ENCODE measurements around the gene TWNK.

TWNK gene

GRCh38 chr10:100998183-100998990 is 11.0 kb downstream of the TWNK start:
- DNase-seq: peak; percentile 81 to 87

GRCh38 chr10:100998991-100999741 is 11.8 kb downstream of the TWNK start:
- DNase-seq: peak; percentile 62 to 63

GRCh38 chr10:100999742-101000126 is 12.4 kb downstream of the TWNK start, which contains the start of gene LZTS2:
TSS of gene LZTS2 (plus strand) at chr10:100999808. CDS start at chr10:101002539, 2,731 bp downstream.
- no peak for DNase-seq

- no peak for DNase-seq
These were observed 13.0 kb downstream of the TWNK start for GRCh38 chr10:101000127-101000914.

GRCh38 chr10:101000915-101001658 is 13.7 kb downstream of the TWNK start:
- no peak for DNase-seq

GRCh38 chr10:101001659-101002035 is 14.3 kb downstream of the TWNK start:
- no peak for DNase-seq

GRCh38 chr10:101002456-101002855 is 15.1 kb downstream of the TWNK start:
- no peak for DNase-seq

- no peak for DNase-seq
These were observed 16.4 kb downstream of the TWNK start for GRCh38 chr10:101003639-101004206.

GRCh38 chr10:101005361-101005760 is 18.0 kb downstream of the TWNK start:
- DNase-seq: no peak

GRCh38 chr10:101005869-101006567 is 18.7 kb downstream of the TWNK start:
- no peak for DNase-seq

- DNase-seq: no peak
These were observed 19.3 kb downstream of the TWNK start for GRCh38 chr10:101006593-101007098.

GRCh38 chr10:101007099-101007711 is 19.9 kb downstream of the TWNK start:
- DNase-seq: no peak

- no peak for DNase-seq
These were observed 20.8 kb downstream of the TWNK start for GRCh38 chr10:101007915-101008822.

- no peak for DNase-seq
These were observed 21.6 kb downstream of the TWNK start for GRCh38 chr10:101008823-101009423.

- no peak for DNase-seq
These were observed 23.0 kb downstream of the TWNK start for GRCh38 chr10:101010329-101010728.

- peak; percentile 37 to 56 for DNase-seq
These were observed 24.4 kb downstream of the TWNK start for GRCh38 chr10:101011517-101012423.

- DNase-seq: peak; percentile 95 to 96
These were observed 25.4 kb downstream of the TWNK start for GRCh38 chr10:101012525-101013364.
